ENCODE measurements around the gene SPAG4.

Gene SPAG4

DNA sequence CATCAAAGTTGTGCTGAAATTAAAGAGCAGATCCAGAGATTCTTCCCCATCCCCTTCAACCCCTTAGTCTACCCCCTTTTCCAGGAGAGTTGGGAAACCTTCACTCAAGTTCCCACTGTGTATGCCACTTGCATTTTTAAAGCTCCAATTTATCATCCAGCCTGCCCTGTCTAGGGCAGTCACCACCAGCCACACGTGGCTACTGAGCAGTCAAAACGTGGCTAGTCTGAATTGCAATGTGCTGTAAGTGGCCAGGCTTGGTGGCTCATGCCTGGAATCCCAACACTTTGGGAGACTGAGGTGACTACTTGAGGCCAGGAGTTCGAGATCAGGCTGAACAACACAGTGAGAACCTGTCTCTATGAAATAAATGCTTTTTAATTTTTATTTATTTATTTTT, 38.8 kb upstream of the SPAG4 start:
- no peak for TF ChIP-seq CTCF (IDR thresholded peaks at IDR 0.05; ENCODE audit: insufficient read depth, low read length, poor library complexity, severe bottlenecking)
- H3K36me3 ChIP-seq (ENCODE audit: control insufficient read depth, insufficient read depth, low read length): no peaks in the 10 kb centered on the region
- H3K4me3 ChIP-seq (replicated peaks; ENCODE audit: low read depth, low read length): no peak overlapping the region
- H3K27me3 ChIP-seq (replicated peaks; ENCODE audit: control insufficient read depth, insufficient read depth, low read length): no peaks in the 10 kb centered on the region
- no peak for DNase-seq (ENCODE audit: extremely low read depth, insufficient read length)

GRCh38 chr20:35578469-35578868, 37.2 kb upstream of the SPAG4 start:
- no peak for TF ChIP-seq CTCF (IDR thresholded peaks at IDR 0.05; ENCODE audit: insufficient read depth, low read length, poor library complexity, severe bottlenecking)
- no peaks in the 10 kb centered on the region for H3K36me3 ChIP-seq (ENCODE audit: control insufficient read depth, insufficient read depth, low read length)
- no peak for DNase-seq (ENCODE audit: extremely low read depth, insufficient read length)

GRCh38 chr20:35579196-35579595, 36.4 kb upstream of the SPAG4 start:
- H3K36me3 ChIP-seq (ENCODE audit: control insufficient read depth, insufficient read depth, low read length): no peaks in the 10 kb centered on the region
- no peak overlapping the region for H3K4me3 ChIP-seq (replicated peaks; ENCODE audit: low read depth, low read length)
- no peak for TF ChIP-seq CTCF (IDR thresholded peaks at IDR 0.05; ENCODE audit: insufficient read depth, low read length, poor library complexity, severe bottlenecking)
- H3K27me3 ChIP-seq (replicated peaks; ENCODE audit: control insufficient read depth, insufficient read depth, low read length): no peaks in the 10 kb centered on the region
- no peak for DNase-seq (ENCODE audit: extremely low read depth, insufficient read length)

More at GRCh38 chr20:35578469-35578868, 37.2 kb upstream of the SPAG4 start:
- no peak overlapping the region for H3K4me3 ChIP-seq (replicated peaks; ENCODE audit: low read depth, low read length)
- no peaks in the 10 kb centered on the region for H3K27me3 ChIP-seq (replicated peaks; ENCODE audit: control insufficient read depth, insufficient read depth, low read length)

DNA sequence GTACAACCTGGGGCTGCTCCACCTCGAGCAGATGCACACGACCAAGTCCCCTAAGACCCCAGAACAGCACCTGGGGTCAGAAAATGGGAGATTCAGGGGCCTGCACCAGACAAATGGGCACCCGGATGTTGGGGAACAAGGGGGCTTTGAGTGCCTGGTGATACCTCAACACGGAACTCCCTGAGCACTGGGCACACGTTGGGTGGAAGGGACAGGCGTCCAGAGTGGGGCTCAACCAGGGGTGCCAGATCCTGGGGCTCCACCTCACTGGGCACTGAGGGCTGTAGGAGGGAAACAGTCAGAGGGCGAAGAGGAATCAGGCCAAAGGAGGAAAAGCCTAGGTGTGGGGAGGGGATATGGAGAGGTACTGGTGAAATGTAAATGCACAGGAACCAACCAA, 33.5 kb upstream of the SPAG4 start:
- Histone ChIP-seq H3K27me3 (replicated peaks; ENCODE audit: control insufficient read depth, insufficient read depth, low read length) (no peaks in the 10 kb centered on the region), H3K4me3 (replicated peaks; ENCODE audit: low read depth, low read length) (no peak overlapping the region), H3K36me3 (ENCODE audit: control insufficient read depth, insufficient read depth, low read length) (no peaks in the 10 kb centered on the region)
- no peak for DNase-seq (ENCODE audit: extremely low read depth, insufficient read length)
- TF ChIP-seq CTCF (IDR thresholded peaks at IDR 0.05; ENCODE audit: insufficient read depth, low read length, poor library complexity, severe bottlenecking): no peak

DNA sequence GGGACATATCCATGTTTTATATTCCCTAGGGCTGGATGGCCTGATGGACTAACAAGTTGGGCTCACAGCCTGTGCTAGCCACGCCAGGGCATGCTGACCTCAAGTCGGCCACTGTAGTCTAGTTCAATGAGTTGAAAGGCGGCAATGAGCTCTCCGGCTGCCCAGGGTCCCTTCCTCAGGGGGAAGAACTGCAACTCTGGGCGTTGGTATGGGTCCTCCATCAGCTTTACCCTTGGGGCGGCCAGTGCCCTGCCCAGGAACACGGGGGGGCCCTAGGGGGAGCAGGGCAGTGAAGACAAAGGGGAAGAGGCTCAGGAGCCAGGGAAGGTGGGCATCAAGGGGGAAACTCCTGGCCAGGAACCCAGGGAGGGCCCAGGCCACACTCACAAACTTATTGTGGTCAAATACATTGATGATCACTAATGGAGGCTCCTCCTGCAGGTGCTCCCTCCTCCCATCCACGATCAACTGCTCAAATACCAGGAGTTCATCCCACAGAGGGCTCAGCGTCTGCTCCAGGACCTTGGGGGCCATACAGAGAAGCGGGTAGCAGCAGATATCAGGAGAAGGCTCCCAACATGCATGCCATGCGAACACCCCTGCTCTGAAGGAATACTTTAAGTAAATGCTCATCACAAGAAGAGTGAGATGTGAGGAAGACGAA, 32.8 kb upstream of the SPAG4 start:
- no peak for TF ChIP-seq CTCF (IDR thresholded peaks at IDR 0.05; ENCODE audit: insufficient read depth, low read length, poor library complexity, severe bottlenecking)
- H3K4me3 ChIP-seq (replicated peaks; ENCODE audit: low read depth, low read length): no peak overlapping the region
- no peaks in the 10 kb centered on the region for H3K36me3 ChIP-seq (ENCODE audit: control insufficient read depth, insufficient read depth, low read length)
- no peak for DNase-seq (ENCODE audit: extremely low read depth, insufficient read length)
- no peaks in the 10 kb centered on the region for H3K27me3 ChIP-seq (replicated peaks; ENCODE audit: control insufficient read depth, insufficient read depth, low read length)
